ENCODE data around the gene POU2F2.
"Not testable (repeated sequence)": the region's sequence is repeated elsewhere in the genome, so short reads cannot be mapped to it uniquely, and the experiment has no call there.

POU2F2 gene

DNA sequence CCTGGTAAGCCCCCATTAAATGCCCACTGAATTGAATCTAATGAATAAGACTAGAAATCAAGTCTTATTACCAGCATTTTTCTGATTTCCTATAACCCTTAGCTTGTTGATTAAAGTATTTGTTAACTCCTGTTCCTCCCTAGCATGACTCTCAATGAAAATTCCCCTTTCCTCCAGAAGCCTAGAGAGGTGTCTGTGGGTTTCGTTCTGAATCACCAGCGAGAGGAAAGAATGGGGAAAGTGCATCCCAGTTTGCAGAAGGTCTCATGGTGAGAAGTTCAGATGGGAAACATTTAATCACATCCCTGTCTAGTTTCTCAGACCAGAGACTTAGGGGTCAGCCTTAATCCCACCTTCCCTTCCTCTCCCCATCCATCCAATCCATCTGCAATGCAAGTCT, 26.9 kb downstream of the POU2F2 start (continued):
- no peak for TF ChIP-seq RARB (CRISPR knock-in tag; IDR thresholded peaks at IDR 0.05)
- TF ChIP-seq ESRRG (CRISPR knock-in tag; IDR thresholded peaks at IDR 0.05): no peak
- TF ChIP-seq ZC3H10 (CRISPR knock-in tag; IDR thresholded peaks at IDR 0.05): no peak
- no peak for TF ChIP-seq BACH2 (CRISPR knock-in tag; IDR thresholded peaks at IDR 0.05; ENCODE audit: borderline replicate concordance)
- TF ChIP-seq, protein P1, sequence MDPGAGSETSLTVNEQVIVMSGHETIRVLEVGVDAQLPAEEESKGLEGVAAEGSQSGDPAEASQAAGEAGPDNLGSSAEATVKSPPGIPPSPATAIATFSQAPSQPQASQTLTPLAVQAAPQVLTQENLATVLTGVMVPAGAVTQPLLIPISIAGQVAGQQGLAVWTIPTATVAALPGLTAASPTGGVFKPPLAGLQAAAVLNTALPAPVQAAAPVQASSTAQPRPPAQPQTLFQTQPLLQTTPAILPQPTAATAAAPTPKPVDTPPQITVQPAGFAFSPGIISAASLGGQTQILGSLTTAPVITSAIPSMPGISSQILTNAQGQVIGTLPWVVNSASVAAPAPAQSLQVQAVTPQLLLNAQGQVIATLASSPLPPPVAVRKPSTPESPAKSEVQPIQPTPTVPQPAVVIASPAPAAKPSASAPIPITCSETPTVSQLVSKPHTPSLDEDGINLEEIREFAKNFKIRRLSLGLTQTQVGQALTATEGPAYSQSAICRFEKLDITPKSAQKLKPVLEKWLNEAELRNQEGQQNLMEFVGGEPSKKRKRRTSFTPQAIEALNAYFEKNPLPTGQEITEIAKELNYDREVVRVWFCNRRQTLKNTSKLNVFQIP (CRISPR knock-in tag; IDR thresholded peaks at IDR 0.05; ENCODE audit: borderline replicate concordance, low read depth): no peak
- TF ChIP-seq CSDC2 (CRISPR knock-in tag; IDR thresholded peaks at IDR 0.05): no peak
- TF ChIP-seq OSR1 (CRISPR knock-in tag; IDR thresholded peaks at IDR 0.05): no peak

DNA sequence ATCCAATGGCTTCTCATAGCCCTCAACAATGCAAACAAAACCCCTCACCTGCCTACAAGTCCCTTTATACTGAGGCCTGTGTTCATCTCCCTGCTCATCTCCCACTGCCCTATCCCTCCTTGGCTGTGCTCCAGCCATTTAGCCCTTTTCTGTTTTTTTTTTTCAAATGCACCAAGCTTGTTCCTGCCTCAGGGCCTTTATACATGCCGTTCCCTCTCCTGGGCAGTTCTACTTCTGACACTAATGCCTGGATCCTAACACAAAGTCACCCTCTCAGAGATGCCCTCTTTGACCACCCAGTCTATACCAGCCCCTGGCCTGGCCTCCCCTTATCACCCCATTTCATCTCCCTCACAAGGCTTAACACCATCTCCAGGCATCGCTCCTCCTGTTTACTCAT, 29.4 kb downstream of the POU2F2 start:
- ATAC-seq: no peak
- no peak for TF ChIP-seq TCF4 (CRISPR knock-in tag; IDR thresholded peaks at IDR 0.05; ENCODE audit: borderline replicate concordance)
- TF ChIP-seq ZFP30 (CRISPR knock-in tag; IDR thresholded peaks at IDR 0.05): no peak
- no peak for TF ChIP-seq ISL1 (CRISPR knock-in tag; IDR thresholded peaks at IDR 0.05)
- TF ChIP-seq ZNF8 (CRISPR knock-in tag; IDR thresholded peaks at IDR 0.05): no peak
- TF ChIP-seq RARB (CRISPR knock-in tag; IDR thresholded peaks at IDR 0.05): no peak

DNA sequence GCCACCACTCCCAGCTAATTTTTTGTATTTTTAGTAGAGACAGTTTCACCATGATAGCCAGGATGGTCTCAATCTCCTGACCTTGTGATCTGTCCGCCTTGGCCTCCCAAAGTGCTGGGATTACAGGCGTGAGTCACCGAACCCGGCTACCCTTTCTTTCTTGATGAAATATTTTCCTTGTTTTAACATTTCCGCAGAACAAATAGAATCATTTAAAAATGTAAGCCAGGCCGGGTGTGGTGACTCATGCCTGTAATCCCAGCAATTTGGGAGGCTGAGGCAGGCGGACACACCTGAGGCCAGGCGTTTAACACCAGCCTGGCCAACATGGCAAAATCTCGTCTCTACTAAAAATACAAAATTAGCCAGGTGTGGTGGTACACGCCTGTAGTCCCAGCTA, 32.0 kb downstream of the POU2F2 start:
- ATAC-seq: not testable (repeated sequence)

DNA sequence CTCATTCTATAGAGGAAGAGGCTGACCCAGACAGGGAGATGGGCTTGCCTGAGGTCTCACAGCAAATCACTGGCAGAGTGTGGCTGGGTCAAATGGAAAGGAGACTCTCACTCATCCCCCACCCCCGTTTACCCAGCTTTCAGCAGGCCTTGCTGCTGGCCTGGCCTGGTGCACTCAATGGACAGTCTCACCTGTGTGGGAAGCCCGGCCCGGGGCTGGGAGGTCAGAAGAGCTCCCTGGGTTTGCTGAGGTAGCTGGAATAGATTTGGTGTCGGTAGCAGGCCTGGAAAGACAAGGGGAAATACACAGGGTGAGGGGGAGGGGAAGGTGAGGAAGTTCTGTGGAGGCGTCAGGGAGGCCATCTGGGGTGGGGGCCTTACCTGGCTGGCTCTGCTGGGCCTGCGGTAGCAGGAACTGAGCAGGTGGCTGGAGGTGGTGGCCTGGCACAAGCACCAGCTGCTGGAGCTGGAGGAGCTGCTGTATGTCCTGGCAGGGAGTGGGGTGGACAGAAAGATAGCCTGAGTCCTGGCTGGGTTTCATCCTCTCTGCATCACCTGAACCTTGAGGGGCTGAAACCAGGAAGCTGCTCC, 32.8 kb downstream of the POU2F2 start:
- ATAC-seq: no peak

More for the DNA sequence above, 32.8 kb downstream of the POU2F2 start:
- TF ChIP-seq, protein P2, sequence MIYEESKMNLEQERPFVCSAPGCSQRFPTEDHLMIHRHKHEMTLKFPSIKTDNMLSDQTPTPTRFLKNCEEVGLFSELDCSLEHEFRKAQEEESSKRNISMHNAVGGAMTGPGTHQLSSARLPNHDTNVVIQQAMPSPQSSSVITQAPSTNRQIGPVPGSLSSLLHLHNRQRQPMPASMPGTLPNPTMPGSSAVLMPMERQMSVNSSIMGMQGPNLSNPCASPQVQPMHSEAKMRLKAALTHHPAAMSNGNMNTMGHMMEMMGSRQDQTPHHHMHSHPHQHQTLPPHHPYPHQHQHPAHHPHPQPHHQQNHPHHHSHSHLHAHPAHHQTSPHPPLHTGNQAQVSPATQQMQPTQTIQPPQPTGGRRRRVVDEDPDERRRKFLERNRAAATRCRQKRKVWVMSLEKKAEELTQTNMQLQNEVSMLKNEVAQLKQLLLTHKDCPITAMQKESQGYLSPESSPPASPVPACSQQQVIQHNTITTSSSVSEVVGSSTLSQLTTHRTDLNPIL (CRISPR knock-in tag; IDR thresholded peaks at IDR 0.05; ENCODE audit: low read depth): no peak
- TF ChIP-seq ZFP3 (CRISPR knock-in tag; IDR thresholded peaks at IDR 0.05): no peak
- TF ChIP-seq ZNF8 (CRISPR knock-in tag; IDR thresholded peaks at IDR 0.05): no peak
- no peak for TF ChIP-seq ESRRG (CRISPR knock-in tag; IDR thresholded peaks at IDR 0.05)
- TF ChIP-seq SNAI2 (CRISPR knock-in tag; IDR thresholded peaks at IDR 0.05): no peak
- TF ChIP-seq BACH2 (CRISPR knock-in tag; IDR thresholded peaks at IDR 0.05; ENCODE audit: borderline replicate concordance): no peak
- no peak for TF ChIP-seq ZC3H10 (CRISPR knock-in tag; IDR thresholded peaks at IDR 0.05)
- no peak for TF ChIP-seq PPARA (CRISPR knock-in tag; IDR thresholded peaks at IDR 0.05; ENCODE audit: borderline replicate concordance)
- TF ChIP-seq, protein P3, sequence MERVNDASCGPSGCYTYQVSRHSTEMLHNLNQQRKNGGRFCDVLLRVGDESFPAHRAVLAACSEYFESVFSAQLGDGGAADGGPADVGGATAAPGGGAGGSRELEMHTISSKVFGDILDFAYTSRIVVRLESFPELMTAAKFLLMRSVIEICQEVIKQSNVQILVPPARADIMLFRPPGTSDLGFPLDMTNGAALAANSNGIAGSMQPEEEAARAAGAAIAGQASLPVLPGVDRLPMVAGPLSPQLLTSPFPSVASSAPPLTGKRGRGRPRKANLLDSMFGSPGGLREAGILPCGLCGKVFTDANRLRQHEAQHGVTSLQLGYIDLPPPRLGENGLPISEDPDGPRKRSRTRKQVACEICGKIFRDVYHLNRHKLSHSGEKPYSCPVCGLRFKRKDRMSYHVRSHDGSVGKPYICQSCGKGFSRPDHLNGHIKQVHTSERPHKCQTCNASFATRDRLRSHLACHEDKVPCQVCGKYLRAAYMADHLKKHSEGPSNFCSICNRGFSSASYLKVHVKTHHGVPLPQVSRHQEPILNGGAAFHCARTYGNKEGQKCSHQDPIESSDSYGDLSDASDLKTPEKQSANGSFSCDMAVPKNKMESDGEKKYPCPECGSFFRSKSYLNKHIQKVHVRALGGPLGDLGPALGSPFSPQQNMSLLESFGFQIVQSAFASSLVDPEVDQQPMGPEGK (CRISPR knock-in tag; IDR thresholded peaks at IDR 0.05; ENCODE audit: borderline replicate concordance): no peak
- TF ChIP-seq, protein P4, sequence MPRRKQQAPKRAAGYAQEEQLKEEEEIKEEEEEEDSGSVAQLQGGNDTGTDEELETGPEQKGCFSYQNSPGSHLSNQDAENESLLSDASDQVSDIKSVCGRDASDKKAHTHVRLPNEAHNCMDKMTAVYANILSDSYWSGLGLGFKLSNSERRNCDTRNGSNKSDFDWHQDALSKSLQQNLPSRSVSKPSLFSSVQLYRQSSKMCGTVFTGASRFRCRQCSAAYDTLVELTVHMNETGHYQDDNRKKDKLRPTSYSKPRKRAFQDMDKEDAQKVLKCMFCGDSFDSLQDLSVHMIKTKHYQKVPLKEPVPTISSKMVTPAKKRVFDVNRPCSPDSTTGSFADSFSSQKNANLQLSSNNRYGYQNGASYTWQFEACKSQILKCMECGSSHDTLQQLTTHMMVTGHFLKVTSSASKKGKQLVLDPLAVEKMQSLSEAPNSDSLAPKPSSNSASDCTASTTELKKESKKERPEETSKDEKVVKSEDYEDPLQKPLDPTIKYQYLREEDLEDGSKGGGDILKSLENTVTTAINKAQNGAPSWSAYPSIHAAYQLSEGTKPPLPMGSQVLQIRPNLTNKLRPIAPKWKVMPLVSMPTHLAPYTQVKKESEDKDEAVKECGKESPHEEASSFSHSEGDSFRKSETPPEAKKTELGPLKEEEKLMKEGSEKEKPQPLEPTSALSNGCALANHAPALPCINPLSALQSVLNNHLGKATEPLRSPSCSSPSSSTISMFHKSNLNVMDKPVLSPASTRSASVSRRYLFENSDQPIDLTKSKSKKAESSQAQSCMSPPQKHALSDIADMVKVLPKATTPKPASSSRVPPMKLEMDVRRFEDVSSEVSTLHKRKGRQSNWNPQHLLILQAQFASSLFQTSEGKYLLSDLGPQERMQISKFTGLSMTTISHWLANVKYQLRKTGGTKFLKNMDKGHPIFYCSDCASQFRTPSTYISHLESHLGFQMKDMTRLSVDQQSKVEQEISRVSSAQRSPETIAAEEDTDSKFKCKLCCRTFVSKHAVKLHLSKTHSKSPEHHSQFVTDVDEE (CRISPR knock-in tag; IDR thresholded peaks at IDR 0.05): no peak
- no peak for TF ChIP-seq GLIS3 (CRISPR knock-in tag; IDR thresholded peaks at IDR 0.05)
- no peak for TF ChIP-seq ZNF70 (CRISPR knock-in tag; IDR thresholded peaks at IDR 0.05)
- TF ChIP-seq TCF4 (CRISPR knock-in tag; IDR thresholded peaks at IDR 0.05; ENCODE audit: borderline replicate concordance): no peak
- TF ChIP-seq, protein P1 (CRISPR knock-in tag; IDR thresholded peaks at IDR 0.05; ENCODE audit: borderline replicate concordance, low read depth): no peak
- no peak for TF ChIP-seq RARB (CRISPR knock-in tag; IDR thresholded peaks at IDR 0.05)
- TF ChIP-seq, protein P5, sequence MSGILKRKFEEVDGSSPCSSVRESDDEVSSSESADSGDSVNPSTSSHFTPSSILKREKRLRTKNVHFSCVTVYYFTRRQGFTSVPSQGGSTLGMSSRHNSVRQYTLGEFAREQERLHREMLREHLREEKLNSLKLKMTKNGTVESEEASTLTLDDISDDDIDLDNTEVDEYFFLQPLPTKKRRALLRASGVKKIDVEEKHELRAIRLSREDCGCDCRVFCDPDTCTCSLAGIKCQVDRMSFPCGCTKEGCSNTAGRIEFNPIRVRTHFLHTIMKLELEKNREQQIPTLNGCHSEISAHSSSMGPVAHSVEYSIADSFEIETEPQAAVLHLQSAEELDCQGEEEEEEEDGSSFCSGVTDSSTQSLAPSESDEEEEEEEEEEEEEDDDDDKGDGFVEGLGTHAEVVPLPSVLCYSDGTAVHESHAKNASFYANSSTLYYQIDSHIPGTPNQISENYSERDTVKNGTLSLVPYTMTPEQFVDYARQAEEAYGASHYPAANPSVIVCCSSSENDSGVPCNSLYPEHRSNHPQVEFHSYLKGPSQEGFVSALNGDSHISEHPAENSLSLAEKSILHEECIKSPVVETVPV (CRISPR knock-in tag; IDR thresholded peaks at IDR 0.05): no peak
- TF ChIP-seq ARNTL (CRISPR knock-in tag; IDR thresholded peaks at IDR 0.05; ENCODE audit: borderline replicate concordance, low read depth): no peak
